SU-DHL-6 (cell line): ENCODE results near the gene TNFAIP8.

Source experiments
- EZH2phosphoT487 ChIP-seq: fragments of 200-600 bp; sonication (generic), shearing (Covaris generic); conservative IDR thresholded peaks from 2 replicates; pipeline ENCODE4 v1.6.1; 2018; ENCODE audit warnings: mild to moderate bottlenecking, antibody characterized with exemption, low read length, moderate library complexity, mixed read lengths
- TF ChIP-seq, protein P1 (sequence below): fragments of 200-600 bp; sonication (generic); IDR thresholded peaks from one replicate; pipeline ENCODE4 v1.5.1; 2017; ENCODE audit warnings: antibody characterized with exemption, mild to moderate bottlenecking, low read length, moderate library complexity; ENCODE audit not compliant: insufficient read depth, poor library complexity, severe bottlenecking

- TF ChIP-seq, protein P1, sequence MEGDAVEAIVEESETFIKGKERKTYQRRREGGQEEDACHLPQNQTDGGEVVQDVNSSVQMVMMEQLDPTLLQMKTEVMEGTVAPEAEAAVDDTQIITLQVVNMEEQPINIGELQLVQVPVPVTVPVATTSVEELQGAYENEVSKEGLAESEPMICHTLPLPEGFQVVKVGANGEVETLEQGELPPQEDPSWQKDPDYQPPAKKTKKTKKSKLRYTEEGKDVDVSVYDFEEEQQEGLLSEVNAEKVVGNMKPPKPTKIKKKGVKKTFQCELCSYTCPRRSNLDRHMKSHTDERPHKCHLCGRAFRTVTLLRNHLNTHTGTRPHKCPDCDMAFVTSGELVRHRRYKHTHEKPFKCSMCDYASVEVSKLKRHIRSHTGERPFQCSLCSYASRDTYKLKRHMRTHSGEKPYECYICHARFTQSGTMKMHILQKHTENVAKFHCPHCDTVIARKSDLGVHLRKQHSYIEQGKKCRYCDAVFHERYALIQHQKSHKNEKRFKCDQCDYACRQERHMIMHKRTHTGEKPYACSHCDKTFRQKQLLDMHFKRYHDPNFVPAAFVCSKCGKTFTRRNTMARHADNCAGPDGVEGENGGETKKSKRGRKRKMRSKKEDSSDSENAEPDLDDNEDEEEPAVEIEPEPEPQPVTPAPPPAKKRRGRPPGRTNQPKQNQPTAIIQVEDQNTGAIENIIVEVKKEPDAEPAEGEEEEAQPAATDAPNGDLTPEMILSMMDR: no peak
- no peak for TF ChIP-seq EZH2phosphoT487
Observed at GRCh38 chr5:119327018-119327417, 28.8 kb upstream of the TNFAIP8 start.
